ENCODE data around the gene CEP97. TPM values are rescaled to one million over a fixed set of nuclear protein-coding genes. Genes with fewer than 3 reads are reported as not detected.

Gene CEP97
- total RNA-seq, 6 experiments from 2014 or later: 2.2 to 3.8 (median 2.7) TPM

DNA sequence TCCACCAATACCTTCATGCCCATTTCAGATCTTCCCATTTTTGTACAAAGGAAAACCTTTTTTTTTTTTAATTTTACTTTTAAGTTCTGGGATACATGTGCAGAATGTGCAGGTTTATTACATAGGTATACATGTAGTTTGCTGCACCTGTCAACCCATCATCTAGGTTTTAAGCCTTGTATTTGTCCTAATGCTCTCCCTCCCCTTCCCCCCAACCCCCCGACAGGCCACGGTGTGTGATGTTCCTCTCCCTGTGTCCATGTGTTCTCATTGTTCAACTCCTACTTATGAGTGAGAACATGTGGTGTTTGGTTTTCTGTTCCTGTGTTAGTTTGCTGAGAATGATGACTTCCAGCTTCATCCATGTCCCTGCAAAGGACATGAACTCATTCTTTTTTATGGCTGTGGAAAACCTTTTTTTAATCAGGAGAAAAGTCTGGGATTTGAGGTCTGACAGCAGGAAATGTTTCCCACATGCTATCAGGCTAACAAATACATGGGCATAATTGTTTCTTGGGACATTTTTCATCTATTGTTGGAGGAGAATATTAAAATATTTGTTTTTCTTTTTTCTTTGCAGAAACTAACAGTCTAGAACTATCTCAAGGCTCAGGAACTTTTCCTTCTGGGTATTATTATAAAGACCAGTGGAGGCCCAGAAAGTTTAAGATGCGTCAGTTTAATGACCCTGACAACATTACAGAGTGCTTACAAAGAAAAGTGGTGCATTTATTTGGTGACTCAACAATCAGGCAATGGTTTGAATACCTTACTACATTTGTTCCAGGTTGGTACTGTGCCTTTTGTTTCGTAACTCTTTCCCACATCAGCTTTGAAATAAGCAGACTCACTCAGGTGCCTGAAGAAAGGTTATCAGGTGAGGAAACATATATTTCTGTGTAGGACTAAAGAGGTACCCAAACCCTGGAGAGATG is 92.1 kb downstream of the CEP97 start:
- H3K36me3 ChIP-seq: no peaks in the 10 kb centered on the region
- H3K27ac ChIP-seq: no peak overlapping the region
- peaks cover 0 to 10% (median 0%) of the 10 kb centered on the region in 4 donors for H3K4me1 ChIP-seq
- no peaks in the 10 kb centered on the region for H3K9me3 ChIP-seq
- DNase-seq: no peak
- no peaks in the 10 kb centered on the region for H3K27me3 ChIP-seq
- ATAC-seq: peak in 3 of 4 donors; percentile 59 to 72 (median 65)
- no peak overlapping the region for H3K4me3 ChIP-seq
- 45% methylated on average over 4 of the region's 4 CpGs for WGBS (ENCODE audit: insufficient coverage, low coverage, low lambda C conversion rate, missing lambda C conversion rate)
- intact Hi-C loops (cut with DNase I): no loop called here
- TF ChIP-seq, protein P1, sequence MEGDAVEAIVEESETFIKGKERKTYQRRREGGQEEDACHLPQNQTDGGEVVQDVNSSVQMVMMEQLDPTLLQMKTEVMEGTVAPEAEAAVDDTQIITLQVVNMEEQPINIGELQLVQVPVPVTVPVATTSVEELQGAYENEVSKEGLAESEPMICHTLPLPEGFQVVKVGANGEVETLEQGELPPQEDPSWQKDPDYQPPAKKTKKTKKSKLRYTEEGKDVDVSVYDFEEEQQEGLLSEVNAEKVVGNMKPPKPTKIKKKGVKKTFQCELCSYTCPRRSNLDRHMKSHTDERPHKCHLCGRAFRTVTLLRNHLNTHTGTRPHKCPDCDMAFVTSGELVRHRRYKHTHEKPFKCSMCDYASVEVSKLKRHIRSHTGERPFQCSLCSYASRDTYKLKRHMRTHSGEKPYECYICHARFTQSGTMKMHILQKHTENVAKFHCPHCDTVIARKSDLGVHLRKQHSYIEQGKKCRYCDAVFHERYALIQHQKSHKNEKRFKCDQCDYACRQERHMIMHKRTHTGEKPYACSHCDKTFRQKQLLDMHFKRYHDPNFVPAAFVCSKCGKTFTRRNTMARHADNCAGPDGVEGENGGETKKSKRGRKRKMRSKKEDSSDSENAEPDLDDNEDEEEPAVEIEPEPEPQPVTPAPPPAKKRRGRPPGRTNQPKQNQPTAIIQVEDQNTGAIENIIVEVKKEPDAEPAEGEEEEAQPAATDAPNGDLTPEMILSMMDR (IDR thresholded peaks at IDR 0.05): no peak
- no peak for TF ChIP-seq POLR2A (IDR thresholded peaks at IDR 0.05)

DNA sequence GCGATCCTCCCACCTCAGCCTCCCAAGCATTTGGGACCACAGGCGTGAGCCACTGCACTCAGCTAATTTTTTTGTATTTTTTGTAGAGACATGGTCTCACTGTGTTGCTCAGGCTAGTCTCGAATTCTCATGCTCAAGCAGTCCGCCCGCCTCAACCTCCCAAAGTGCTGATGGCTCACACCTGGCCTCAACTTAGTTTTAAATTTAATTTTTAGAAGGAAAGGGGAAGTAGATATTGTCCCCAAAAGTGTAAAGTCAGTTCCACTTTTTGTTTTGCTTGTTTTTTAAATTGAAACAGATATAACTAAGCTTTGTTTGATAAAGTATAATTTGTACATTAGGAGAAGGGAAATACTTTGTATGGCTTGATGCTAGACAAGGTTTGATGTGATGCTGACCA is 93.6 kb downstream of the CEP97 start:
- peaks cover 0 to 10% (median 0%) of the 10 kb centered on the region in 4 donors for H3K4me1 ChIP-seq
- whole genome bisulfite sequencing (ENCODE audit: insufficient coverage, low coverage, low lambda C conversion rate, missing lambda C conversion rate): 84% methylated on average over 5 of the region's 5 CpGs
- ATAC-seq (no peak), DNase-seq (no peak)
- intact Hi-C loops (cut with DNase I): no loop called here
- no peaks in the 10 kb centered on the region for H3K9me3 ChIP-seq
- no peaks in the 10 kb centered on the region for H3K36me3 ChIP-seq
- no peaks in the 10 kb centered on the region for H3K27me3 ChIP-seq
- no peak for TF ChIP-seq POLR2A (IDR thresholded peaks at IDR 0.05)
- TF ChIP-seq, protein P1 (IDR thresholded peaks at IDR 0.05): no peak
- no peak overlapping the region for H3K27ac ChIP-seq
- H3K4me3 ChIP-seq: no peak overlapping the region

DNA sequence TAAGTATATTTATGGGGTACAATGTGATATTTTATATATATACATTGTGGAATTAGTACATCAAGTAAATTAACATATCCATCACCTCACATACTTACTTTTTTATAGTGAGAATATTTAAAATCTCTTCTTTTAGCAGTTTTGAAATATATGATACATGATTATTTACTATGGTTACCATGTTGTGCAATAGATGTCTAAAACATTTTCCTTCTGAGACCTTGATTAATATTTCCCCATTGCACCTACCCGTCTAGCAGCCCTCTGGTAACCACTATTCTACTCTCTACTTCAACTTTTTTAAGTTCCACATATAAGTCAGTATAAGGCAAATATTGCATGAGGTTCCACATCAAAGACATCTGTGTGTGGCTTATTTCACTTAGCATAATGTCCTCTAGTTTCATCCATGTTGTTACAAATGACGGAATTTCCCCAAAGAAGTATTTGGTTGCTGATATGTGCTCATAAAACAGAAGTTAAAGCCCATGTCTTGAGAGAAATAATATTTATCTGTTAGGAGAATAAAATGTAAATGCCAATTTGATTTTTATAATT is 95.3 kb downstream of the CEP97 start:
- Histone ChIP-seq H3K36me3 (no peaks in the 10 kb centered on the region), H3K27ac (no peak overlapping the region), H3K4me3 (no peak overlapping the region), H3K27me3 (no peaks in the 10 kb centered on the region), H3K4me1 (no peaks in the 10 kb centered on the region), H3K9me3 (no peaks in the 10 kb centered on the region)
- intact Hi-C loops (cut with DNase I): no loop called here
- TF ChIP-seq, protein P1 (IDR thresholded peaks at IDR 0.05): no peak
- no peak for TF ChIP-seq POLR2A (IDR thresholded peaks at IDR 0.05)
- DNase-seq: no peak
- WGBS (ENCODE audit: insufficient coverage, low coverage, low lambda C conversion rate, missing lambda C conversion rate): 63% methylated on average over 2 of the region's 2 CpGs
- ATAC-seq: no peak

Other genes starting within 250 kb of the CEP97 start
- 1 to 10 TPM; 3.8 to 7.2 (median 5.7) TPM for gene SENP7, start 211.4 kb upstream of the CEP97 start, total RNA-seq
- gene TRMT10C, start 162.7 kb upstream of the CEP97 start, total RNA-seq: 10 to 100 TPM in 5 of 6 experiments, 1 to 10 TPM in 1; 9.7 to 28.0 (median 13.3) TPM
- 10 to 100 TPM; 32.9 to 57.0 (median 46.6) TPM for gene PCNP, start 150.4 kb upstream of the CEP97 start, total RNA-seq
- 1 to 10 TPM; 5.4 to 8.5 (median 7.9) TPM for gene ZBTB11, start 47.5 kb upstream of the CEP97 start, total RNA-seq
- 100 to 1,000 TPM; 336 to 620 (median 364) TPM for gene RPL24, start 37.9 kb upstream of the CEP97 start, total RNA-seq
- gene NXPE3, start 54.6 kb downstream of the CEP97 start, total RNA-seq: 1 to 10 TPM in 5 of 6 experiments, under 1 TPM in 1; 0.75 to 2.9 (median 1.7) TPM
- gene NFKBIZ, start 124.9 kb downstream of the CEP97 start, total RNA-seq: 10 to 100 TPM; 23.4 to 83.1 (median 44.4) TPM

All from right lobe of liver (tissue), 6 donors.